GM19023 (cell line): ENCODE results near the gene PCDH9.

Source experiments
- ATAC-seq: cut with Tn5 transposase; IDR thresholded peaks from one replicate; pipeline ENCODE4 v1.9.1; 2021; ENCODE audit warnings: mild to moderate bottlenecking, moderate library complexity; ENCODE audit not compliant: unreplicated experiment

Gene PCDH9

GRCh38 chr13:66556306-66556705 is 673.8 kb downstream of the PCDH9 start:
- no peak for ATAC-seq

- no peak for ATAC-seq
Observed at GRCh38 chr13:66553391-66553790, 676.7 kb downstream of the PCDH9 start.

GRCh38 chr13:66551128-66551527 is 679.0 kb downstream of the PCDH9 start:
- no peak for ATAC-seq

- ATAC-seq = no peak
Observed at GRCh38 chr13:66547685-66548084, 682.5 kb downstream of the PCDH9 start.

- no peak for ATAC-seq
Observed at GRCh38 chr13:66546534-66547379, 683.4 kb downstream of the PCDH9 start.

- ATAC-seq = no peak
Observed at GRCh38 chr13:66543780-66544179, 686.4 kb downstream of the PCDH9 start.

- no peak for ATAC-seq
Observed at GRCh38 chr13:66537417-66537816, 692.7 kb downstream of the PCDH9 start.

- ATAC-seq = no peak
Observed at GRCh38 chr13:66536746-66537145, 693.4 kb downstream of the PCDH9 start.

- no peak for ATAC-seq
Observed at GRCh38 chr13:66534561-66534960, 695.6 kb downstream of the PCDH9 start.

GRCh38 chr13:66532845-66533244 is 697.3 kb downstream of the PCDH9 start:
- no peak for ATAC-seq

GRCh38 chr13:66532146-66532545 is 698.0 kb downstream of the PCDH9 start:
- ATAC-seq = no peak

- no peak for ATAC-seq
Observed at GRCh38 chr13:66530686-66531085, 699.5 kb downstream of the PCDH9 start.

- ATAC-seq = no peak
Observed at GRCh38 chr13:66530158-66530557, 700.0 kb downstream of the PCDH9 start.

GRCh38 chr13:66528944-66529576 is 701.1 kb downstream of the PCDH9 start:
- no peak for ATAC-seq

GRCh38 chr13:66528180-66528579 is 702.0 kb downstream of the PCDH9 start:
- no peak for ATAC-seq

GRCh38 chr13:66520511-66521355 is 709.4 kb downstream of the PCDH9 start:
- ATAC-seq = no peak

- no peak for ATAC-seq
Observed at GRCh38 chr13:66519259-66519658, 710.9 kb downstream of the PCDH9 start.

GRCh38 chr13:66518068-66518467 is 712.1 kb downstream of the PCDH9 start:
- no peak for ATAC-seq

- ATAC-seq = no peak
Observed at GRCh38 chr13:66513728-66514127, 716.4 kb downstream of the PCDH9 start.

- ATAC-seq = no peak
Observed at GRCh38 chr13:66509175-66509574, 721.0 kb downstream of the PCDH9 start.

GRCh38 chr13:66508153-66508909 is 721.8 kb downstream of the PCDH9 start:
- ATAC-seq = no peak
